DLD1 (cell line): ENCODE measurements around the gene KIF16B.

ENCODE experiments used
- in situ Hi-C: cut with HindIII; loops from 2 replicates; pipeline ENCODE4 v1.10.0; 2017; ENCODE audit warnings: low sequenced_read_pairs

Gene KIF16B

GRCh38 chr20:16407251-16408067 is 165.8 kb downstream of the KIF16B start:
- in situ Hi-C loops = no loop called here

- in situ Hi-C loops = no loop called here
Observed at GRCh38 chr20:16405254-16405653, 168.0 kb downstream of the KIF16B start.

GRCh38 chr20:16404640-16405039 is 168.6 kb downstream of the KIF16B start:
- in situ Hi-C loops = no loop called here

- in situ Hi-C loops = no loop called here
Observed at GRCh38 chr20:16404171-16404570, 169.1 kb downstream of the KIF16B start.

- in situ Hi-C loops = no loop called here
Observed at GRCh38 chr20:16400234-16400633, 173.0 kb downstream of the KIF16B start.

GRCh38 chr20:16399801-16400200 is 173.4 kb downstream of the KIF16B start:
- in situ Hi-C loops = no loop called here

- in situ Hi-C loops = no loop called here
Observed at GRCh38 chr20:16397086-16397485, 176.2 kb downstream of the KIF16B start.

- in situ Hi-C loops = no loop called here
Observed at GRCh38 chr20:16395366-16395765, 177.9 kb downstream of the KIF16B start.

GRCh38 chr20:16394784-16395183 is 178.5 kb downstream of the KIF16B start:
- in situ Hi-C loops = no loop called here

- in situ Hi-C loops = no loop called here
Observed at GRCh38 chr20:16393836-16394235, 179.4 kb downstream of the KIF16B start.

- in situ Hi-C loops = no loop called here
Observed at GRCh38 chr20:16393297-16393696, 180.0 kb downstream of the KIF16B start.

- in situ Hi-C loops = no loop called here
Observed at GRCh38 chr20:16392346-16392745, 180.9 kb downstream of the KIF16B start.

- in situ Hi-C loops = no loop called here
Observed at GRCh38 chr20:16390991-16391390, 182.3 kb downstream of the KIF16B start.

GRCh38 chr20:16388731-16389130 is 184.5 kb downstream of the KIF16B start:
- in situ Hi-C loops = no loop called here

GRCh38 chr20:16387666-16388065 is 185.6 kb downstream of the KIF16B start:
- in situ Hi-C loops = no loop called here

GRCh38 chr20:16385891-16386290 is 187.4 kb downstream of the KIF16B start:
- in situ Hi-C loops = no loop called here

GRCh38 chr20:16385462-16385861 is 187.8 kb downstream of the KIF16B start:
- in situ Hi-C loops = no loop called here

GRCh38 chr20:16381444-16381843 is 191.8 kb downstream of the KIF16B start:
- in situ Hi-C loops = no loop called here

- in situ Hi-C loops = no loop called here
Observed at GRCh38 chr20:16378712-16379370, 194.4 kb downstream of the KIF16B start.

GRCh38 chr20:16378122-16378521 is 195.1 kb downstream of the KIF16B start:
- in situ Hi-C loops = no loop called here

GRCh38 chr20:16369441-16369840 is 203.8 kb downstream of the KIF16B start:
- in situ Hi-C loops = no loop called here

- in situ Hi-C loops = no loop called here
Observed at GRCh38 chr20:16368645-16369292, 204.5 kb downstream of the KIF16B start.
